ENCODE results near the gene ADAMTS16. TPM values are rescaled to one million over a fixed set of nuclear protein-coding genes. Genes with fewer than 3 reads are reported as not detected.

ADAMTS16 gene
- polyA plus RNA-seq, 4 donors = 67.0 to 76.8 (median 72.6) TPM

GRCh38 chr5:5220901-5221631 is 80.9 kb downstream of the ADAMTS16 start:
- no peak for DNase-seq (ENCODE audit: low read depth in 4 of 4, low spot score in 2 of 4)

GRCh38 chr5:5221724-5222123 is 81.6 kb downstream of the ADAMTS16 start:
- no peak for DNase-seq (ENCODE audit: low read depth in 4 of 4, low spot score in 2 of 4)

- no peak for DNase-seq (ENCODE audit: low read depth in 4 of 4, low spot score in 2 of 4)
These were observed 91.4 kb downstream of the ADAMTS16 start for GRCh38 chr5:5231576-5231975.

- DNase-seq (ENCODE audit: low read depth in 4 of 4, low spot score in 2 of 4) = no peak
These were observed 94.8 kb downstream of the ADAMTS16 start for GRCh38 chr5:5234912-5235311.

- no peak for DNase-seq (ENCODE audit: low read depth in 4 of 4, low spot score in 2 of 4)
These were observed 95.6 kb downstream of the ADAMTS16 start for GRCh38 chr5:5235685-5236084.

- no peak for DNase-seq (ENCODE audit: low read depth in 4 of 4, low spot score in 2 of 4)
These were observed 99.1 kb downstream of the ADAMTS16 start for GRCh38 chr5:5239191-5239590.

GRCh38 chr5:5240234-5240633 is 100.1 kb downstream of the ADAMTS16 start:
- no peak for DNase-seq (ENCODE audit: low read depth in 4 of 4, low spot score in 2 of 4)

- DNase-seq (ENCODE audit: low read depth in 4 of 4, low spot score in 2 of 4) = no peak
These were observed 101.9 kb downstream of the ADAMTS16 start for GRCh38 chr5:5242056-5242455.

GRCh38 chr5:5246736-5247135 is 106.6 kb downstream of the ADAMTS16 start:
- no peak for DNase-seq (ENCODE audit: low read depth in 4 of 4, low spot score in 2 of 4)

GRCh38 chr5:5250758-5251157 is 110.6 kb downstream of the ADAMTS16 start:
- no peak for DNase-seq (ENCODE audit: low read depth in 4 of 4, low spot score in 2 of 4)

- no peak for DNase-seq (ENCODE audit: low read depth in 4 of 4, low spot score in 2 of 4)
These were observed 112.0 kb downstream of the ADAMTS16 start for GRCh38 chr5:5252106-5252505.

- DNase-seq (ENCODE audit: low read depth in 4 of 4, low spot score in 2 of 4) = no peak
These were observed 117.2 kb downstream of the ADAMTS16 start for GRCh38 chr5:5257353-5257752.

GRCh38 chr5:5258564-5258963 is 118.4 kb downstream of the ADAMTS16 start:
- no peak for DNase-seq (ENCODE audit: low read depth in 4 of 4, low spot score in 2 of 4)

- DNase-seq (ENCODE audit: low read depth in 4 of 4, low spot score in 2 of 4) = no peak
These were observed 124.6 kb downstream of the ADAMTS16 start for GRCh38 chr5:5264727-5265126.

GRCh38 chr5:5266297-5266696 is 126.2 kb downstream of the ADAMTS16 start:
- DNase-seq (ENCODE audit: low read depth in 4 of 4, low spot score in 2 of 4) = no peak

- DNase-seq (ENCODE audit: low read depth in 4 of 4, low spot score in 2 of 4) = no peak
These were observed 130.0 kb downstream of the ADAMTS16 start for GRCh38 chr5:5270161-5270560.

GRCh38 chr5:5270958-5271785 is 131.0 kb downstream of the ADAMTS16 start:
- peak in 1 of 4 donors; percentile 37 for DNase-seq (ENCODE audit: low read depth in 4 of 4, low spot score in 2 of 4)

GRCh38 chr5:5271786-5272321 is 131.7 kb downstream of the ADAMTS16 start:
- DNase-seq (ENCODE audit: low read depth in 4 of 4, low spot score in 2 of 4) = no peak

- no peak for DNase-seq (ENCODE audit: low read depth in 4 of 4, low spot score in 2 of 4)
These were observed 133.3 kb downstream of the ADAMTS16 start for GRCh38 chr5:5273398-5273797.

- DNase-seq (ENCODE audit: low read depth in 4 of 4, low spot score in 2 of 4) = no peak
These were observed 133.8 kb downstream of the ADAMTS16 start for GRCh38 chr5:5273976-5274375.

- no peak for DNase-seq (ENCODE audit: low read depth in 4 of 4, low spot score in 2 of 4)
These were observed 135.1 kb downstream of the ADAMTS16 start for GRCh38 chr5:5275211-5275610.

- no peak for DNase-seq (ENCODE audit: low read depth in 4 of 4, low spot score in 2 of 4)
These were observed 136.3 kb downstream of the ADAMTS16 start for GRCh38 chr5:5276430-5276829.

All from left renal cortex interstitium (tissue), 4 donors.